Mesodermal cell (in vitro differentiated cells): Measurements from ENCODE around the gene RADX.

Experiments used
- H3K27ac ChIP-seq: 2 replicates; pipeline ENCODE4 v1.7.0; 2013; ENCODE audit warnings: mild to moderate bottlenecking, low read depth, low read length, moderate library complexity; ENCODE audit not compliant: severe bottlenecking
- H3K36me3 ChIP-seq: 2 replicates; pipeline ENCODE4 v1.7.1; 2013; ENCODE audit warnings: mild to moderate bottlenecking, low read length, moderate library complexity; ENCODE audit not compliant: control insufficient read depth, insufficient read depth
- H3K4me1 ChIP-seq: one replicate; pipeline ENCODE4 v1.7.1; 2013; ENCODE audit warnings: mild to moderate bottlenecking, low read length; ENCODE audit not compliant: insufficient read depth, control insufficient read depth, poor library complexity, severe bottlenecking
- H3K4me3 ChIP-seq: 2 replicates; pipeline ENCODE4 v1.7.0; 2013; ENCODE audit warnings: low read length, control low read depth, mild to moderate bottlenecking; ENCODE audit not compliant: insufficient read depth, poor library complexity, severe bottlenecking; ENCODE audit errors: extremely low read depth
- H3K9me3 ChIP-seq: 2 replicates; pipeline ENCODE4 v1.7.1; 2013; ENCODE audit warnings: mild to moderate bottlenecking, low read length, moderate library complexity; ENCODE audit not compliant: control insufficient read depth
- WGBS, 2 experiments: methylation state at CpG; one replicate each; pipeline ENCODE4 v1.1.5; 2013; ENCODE audit warnings: missing lambda C conversion rate in 2 of 2; ENCODE audit not compliant: insufficient coverage in 2 of 2; 5-methylcytosine and 5-hydroxymethylcytosine counted together

RADX gene

DNA sequence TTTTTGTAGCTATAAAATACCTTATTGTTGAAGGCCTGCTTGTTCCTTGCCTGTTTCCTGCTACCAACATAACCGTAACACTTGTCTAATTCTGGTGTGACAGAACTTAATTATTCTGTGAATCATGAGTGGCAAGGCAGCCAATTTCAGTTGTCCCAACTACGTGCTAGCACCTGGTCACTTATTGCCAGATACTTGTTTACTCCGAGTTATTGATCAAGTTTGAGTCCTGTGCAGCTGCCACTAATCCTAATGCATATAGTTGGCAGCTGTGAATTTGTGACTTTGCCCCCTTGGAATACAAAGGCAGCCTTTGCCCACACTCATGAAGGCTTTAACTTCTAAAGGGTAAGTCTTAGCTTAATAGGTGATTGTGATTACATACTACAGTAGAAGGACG lies 106.9 kb downstream of the RADX start:
- no peaks in the 10 kb centered on the region for H3K9me3 ChIP-seq

DNA sequence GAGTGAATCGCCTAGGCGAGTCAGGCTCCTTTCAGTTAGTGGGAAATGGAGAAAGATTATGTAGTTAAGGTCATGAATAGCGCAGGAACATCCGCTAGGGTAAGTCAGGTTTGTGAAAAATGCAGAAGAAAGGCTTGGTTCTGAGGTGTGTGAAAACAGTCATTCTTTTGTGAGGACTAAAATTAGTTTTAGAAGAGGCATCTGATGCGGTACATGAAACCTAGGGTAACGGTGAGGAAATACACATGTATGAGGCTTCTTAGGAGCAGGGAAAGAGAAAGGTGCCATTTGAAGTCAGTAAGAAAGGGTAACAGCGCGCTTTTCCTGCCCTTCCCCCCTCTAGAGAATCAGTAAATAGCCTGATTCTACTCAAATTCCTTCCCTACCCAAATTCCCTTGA lies 114.2 kb downstream of the RADX start:
- 0 to 7% methylated on average over 1 to 6 of the region's 8 CpGs for WGBS, 2 experiments
- no peak overlapping the region for H3K27ac ChIP-seq
- no peaks in the 10 kb centered on the region for H3K36me3 ChIP-seq
- no peaks in the 10 kb centered on the region for H3K9me3 ChIP-seq
- peaks cover 8% of the 10 kb centered on the region for H3K4me1 ChIP-seq
- peak overlapping the region; percentile 49 for H3K4me3 ChIP-seq

More for the DNA sequence above, 106.9 kb downstream of the RADX start:
- no peaks in the 10 kb centered on the region for H3K36me3 ChIP-seq
- no peak overlapping the region for H3K4me3 ChIP-seq
- no peak overlapping the region for H3K27ac ChIP-seq
- WGBS, 2 experiments = 83% methylated on average over 1 of the region's 4 CpGs; no CpG with 5 or more reads in 1 of the 2 experiments
- H3K4me1 ChIP-seq = no peaks in the 10 kb centered on the region

DNA sequence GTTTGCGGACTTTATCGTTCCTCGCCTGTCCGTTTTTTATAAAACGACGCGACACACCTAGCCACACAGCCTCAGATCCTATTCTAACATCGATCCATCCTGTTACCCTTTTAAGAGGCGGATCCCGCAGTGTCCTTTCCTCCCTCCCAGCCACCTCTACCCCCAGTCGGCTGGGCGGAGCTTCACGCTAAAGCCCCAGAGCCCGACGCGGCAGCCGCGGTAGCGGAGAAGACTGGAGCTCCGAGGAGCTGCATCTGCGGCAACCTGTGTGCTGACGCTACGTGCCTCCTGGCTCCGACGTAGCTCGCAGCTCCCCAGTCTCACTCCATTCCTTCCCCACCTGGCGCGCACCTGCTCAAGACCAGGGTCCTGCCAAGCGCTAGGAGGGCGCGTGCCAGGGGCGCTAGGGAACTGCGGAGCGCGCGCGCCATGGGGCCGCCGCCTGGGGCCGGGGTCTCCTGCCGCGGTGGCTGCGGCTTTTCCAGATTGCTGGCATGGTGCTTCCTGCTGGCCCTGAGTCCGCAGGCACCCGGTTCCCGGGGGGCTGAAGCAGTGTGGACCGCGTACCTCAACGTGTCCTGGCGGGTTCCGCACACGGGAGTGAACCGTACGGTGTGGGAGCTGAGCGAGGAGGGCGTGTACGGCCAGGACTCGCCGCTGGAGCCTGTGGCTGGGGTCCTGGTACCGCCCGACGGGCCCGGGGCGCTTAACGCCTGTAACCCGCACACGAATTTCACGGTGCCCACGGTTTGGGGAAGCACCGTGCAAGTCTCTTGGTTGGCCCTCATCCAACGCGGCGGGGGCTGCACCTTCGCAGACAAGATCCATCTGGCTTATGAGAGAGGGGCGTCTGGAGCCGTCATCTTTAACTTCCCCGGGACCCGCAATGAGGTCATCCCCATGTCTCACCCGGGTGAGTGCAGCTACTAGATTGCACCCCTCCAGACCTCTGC lies 115.0 kb downstream of the RADX start, which contains the start of gene RNF128:
RNF128 (plus strand) TSS at position 217 of the 953 bp plus-strand sequence; CDS start at position 430, 213 bp downstream.
- H3K4me1 ChIP-seq = peaks cover 8% of the 10 kb centered on the region
- 1% methylated on average over 20 to 39 of the region's 79 CpGs for WGBS, 2 experiments
- no peaks in the 10 kb centered on the region for H3K36me3 ChIP-seq
- no peak within 1 kb of the TSS for H3K27ac ChIP-seq
- peak within 1 kb of the TSS; percentile 49 for H3K4me3 ChIP-seq
- no peaks in the 10 kb centered on the region for H3K9me3 ChIP-seq

DNA sequence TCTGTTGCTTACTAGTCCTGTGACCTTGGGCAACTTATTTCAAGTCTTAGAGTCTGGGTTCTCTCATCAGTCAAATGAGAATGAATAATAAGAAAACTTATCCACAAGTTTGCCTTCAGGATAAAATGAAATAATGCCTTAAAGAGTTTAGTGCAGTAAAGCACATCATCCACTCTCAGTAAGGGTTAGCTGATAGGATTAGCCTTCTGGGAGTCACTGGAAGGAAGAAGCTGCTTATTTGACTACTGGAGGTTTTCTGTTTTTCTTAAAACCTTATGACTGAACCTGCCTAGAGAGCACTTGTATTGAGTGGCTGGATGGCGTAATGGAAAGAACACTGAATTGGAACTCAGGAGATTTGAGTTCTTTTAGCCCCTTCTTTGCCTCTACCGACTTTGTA lies 116.6 kb downstream of the RADX start:
- Histone ChIP-seq H3K4me1 (peaks cover 8% of the 10 kb centered on the region), H3K4me3 (peak overlapping the region; percentile 49), H3K9me3 (no peaks in the 10 kb centered on the region), H3K27ac (no peak overlapping the region), H3K36me3 (no peaks in the 10 kb centered on the region)
- 100% methylated on average over 1 of the region's 2 CpGs; no CpG with 5 or more reads in 1 of the 2 experiments for WGBS, 2 experiments
